ENCODE data around the gene HAUS5.

GRCh38 chr19:35666251-35666913, 53.8 kb downstream of the HAUS5 start, which contains the start of gene UPK1A:
- TF ChIP-seq POLR2A (IDR thresholded peaks at IDR 0.05; ENCODE audit: low read depth, low read length) (no peak), TAF1 (IDR thresholded peaks at IDR 0.05; ENCODE audit: borderline replicate concordance, low read depth, low read length) (no peak)
